GM18511 (cell line): Measurements from ENCODE around the gene ITM2A.

Experiments used
- ATAC-seq: cut with Tn5 transposase; IDR thresholded peaks from one replicate; pipeline ENCODE4 v1.9.1; 2021; ENCODE audit warnings: mild to moderate bottlenecking, moderate library complexity; ENCODE audit not compliant: unreplicated experiment

The ITM2A gene

DNA sequence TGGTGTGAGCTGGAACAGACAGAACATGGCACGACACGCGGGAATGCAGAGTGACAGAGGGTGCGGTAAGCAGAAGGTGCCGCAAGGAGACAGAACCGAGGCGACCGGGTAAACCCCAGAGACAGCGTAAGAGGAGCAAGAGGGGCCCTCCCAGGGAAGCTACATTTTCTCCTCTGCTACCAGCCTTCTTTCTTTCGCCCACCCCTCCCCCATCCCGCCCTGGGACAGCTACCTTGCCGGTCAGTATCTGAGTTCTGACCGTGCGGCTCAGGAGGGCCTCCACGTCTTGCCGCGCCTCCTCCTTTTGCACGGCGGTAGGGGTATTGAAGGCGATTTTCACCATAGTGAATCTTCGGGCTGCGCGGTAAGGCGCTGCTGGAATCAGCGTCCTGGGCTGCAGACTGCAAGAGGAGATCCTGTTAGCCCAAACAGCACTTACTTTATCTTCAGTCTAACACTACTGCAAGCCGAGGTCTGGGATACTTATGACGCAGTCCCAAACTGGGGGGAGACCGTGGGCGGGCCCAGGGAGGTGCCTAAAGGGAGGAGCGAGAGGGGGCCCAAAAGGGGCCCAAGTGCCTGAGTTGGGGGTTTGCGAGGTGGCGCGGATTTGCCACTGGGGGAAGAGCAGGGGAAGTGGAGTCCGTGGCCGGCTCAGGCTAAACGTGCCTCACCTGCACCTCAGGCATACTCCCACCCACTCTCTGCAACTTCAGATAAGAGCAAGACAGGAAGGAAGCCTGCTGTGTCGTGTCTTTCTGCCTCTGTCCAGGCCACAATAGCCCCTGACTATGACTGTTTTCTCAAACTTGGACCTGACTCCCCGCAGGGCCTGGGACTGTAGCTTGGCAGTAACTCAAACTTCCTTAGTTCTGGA lies at the start of gene ITM2A:
TSS of gene ITM2A (minus strand) at position 462 of the 877 bp plus-strand sequence. CDS start at position 343, 119 bp downstream.
- ATAC-seq = peak; percentile 76

GRCh38 chrX:79415056-79415455 lies 47.9 kb upstream of the ITM2A start:
- ATAC-seq = no peak

DNA sequence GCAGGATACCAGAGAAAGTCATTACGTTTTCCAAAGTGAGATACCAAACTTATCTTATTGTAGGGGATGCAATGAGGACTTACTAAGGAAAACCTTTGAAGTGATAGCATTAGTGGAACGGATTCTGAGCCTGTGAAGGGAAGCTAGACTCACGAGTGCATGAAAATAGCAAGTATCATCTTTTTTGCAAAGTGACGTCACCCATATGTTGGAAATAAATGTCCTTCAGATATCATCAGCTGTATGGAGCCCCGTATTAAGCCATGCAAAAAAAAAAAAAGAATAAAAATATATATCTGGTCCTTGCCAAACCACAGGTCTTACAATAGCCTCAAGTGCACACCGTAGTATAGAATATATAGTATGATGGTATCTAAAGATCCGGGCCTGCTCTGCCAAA lies 46.8 kb upstream of the ITM2A start:
- ATAC-seq = no peak

DNA sequence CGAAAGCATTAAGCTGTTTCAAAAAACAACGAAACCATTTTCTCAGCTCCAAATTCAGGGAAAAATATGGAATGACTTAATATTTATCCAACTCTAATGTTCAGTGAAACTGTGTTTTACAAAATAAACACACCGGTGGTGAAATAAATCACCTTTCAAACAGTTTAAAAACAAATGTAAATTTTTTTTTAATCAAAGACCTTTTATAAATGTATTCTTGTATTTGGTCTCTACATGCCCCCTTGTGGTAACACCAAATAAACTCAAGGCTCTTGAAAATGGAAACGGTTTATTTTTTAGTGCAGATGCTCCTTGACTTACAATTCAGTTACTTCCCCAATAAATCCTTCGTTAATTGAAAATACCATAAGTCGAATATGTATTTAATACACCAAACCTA lies 45.8 kb upstream of the ITM2A start:
- ATAC-seq = no peak

- ATAC-seq = no peak
Measured at GRCh38 chrX:79412166-79412565, 45.0 kb upstream of the ITM2A start.

- no peak for ATAC-seq
Measured at GRCh38 chrX:79409657-79410056, 42.5 kb upstream of the ITM2A start.

GRCh38 chrX:79408623-79409322 lies 41.6 kb upstream of the ITM2A start:
- ATAC-seq = no peak

GRCh38 chrX:79400623-79401022 lies 33.5 kb upstream of the ITM2A start:
- no peak for ATAC-seq

DNA sequence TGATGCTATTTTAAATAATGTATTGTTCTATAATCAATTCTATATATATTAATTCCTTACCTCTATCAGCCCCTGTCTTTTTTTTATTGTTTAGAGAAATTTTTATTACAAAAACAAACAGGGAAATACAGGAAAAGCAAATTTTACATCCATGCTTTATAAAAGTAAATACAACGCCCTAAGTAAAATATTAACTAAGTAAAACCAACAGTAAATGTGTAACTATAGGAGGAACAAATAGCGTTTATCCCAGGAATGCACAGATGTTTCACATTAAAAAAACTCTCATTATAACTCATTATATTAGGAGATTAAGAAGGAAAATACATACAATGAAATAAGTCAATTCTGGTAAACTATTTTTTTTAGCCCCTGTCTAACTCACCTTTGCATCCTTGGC lies 8.2 kb upstream of the ITM2A start:
- ATAC-seq = no peak

DNA sequence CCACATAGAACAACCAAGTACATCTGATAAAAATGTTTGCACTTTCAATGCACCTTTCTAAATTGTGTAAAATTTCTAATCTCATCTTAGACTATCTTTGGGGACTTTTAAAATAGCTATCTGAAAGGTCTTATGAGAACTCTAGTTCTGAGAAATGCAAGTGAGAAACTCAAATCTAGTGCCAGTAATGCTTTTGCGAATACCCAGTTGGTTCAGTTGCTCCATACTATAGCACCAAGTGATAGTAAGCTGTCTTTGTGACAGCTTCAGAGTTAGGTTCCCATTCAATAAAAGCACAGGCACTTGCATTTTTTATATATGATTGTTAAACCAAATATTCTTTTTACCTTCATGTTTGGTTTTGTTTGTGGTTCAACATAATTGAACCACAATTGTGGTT lies 4.5 kb upstream of the ITM2A start:
- no peak for ATAC-seq

DNA sequence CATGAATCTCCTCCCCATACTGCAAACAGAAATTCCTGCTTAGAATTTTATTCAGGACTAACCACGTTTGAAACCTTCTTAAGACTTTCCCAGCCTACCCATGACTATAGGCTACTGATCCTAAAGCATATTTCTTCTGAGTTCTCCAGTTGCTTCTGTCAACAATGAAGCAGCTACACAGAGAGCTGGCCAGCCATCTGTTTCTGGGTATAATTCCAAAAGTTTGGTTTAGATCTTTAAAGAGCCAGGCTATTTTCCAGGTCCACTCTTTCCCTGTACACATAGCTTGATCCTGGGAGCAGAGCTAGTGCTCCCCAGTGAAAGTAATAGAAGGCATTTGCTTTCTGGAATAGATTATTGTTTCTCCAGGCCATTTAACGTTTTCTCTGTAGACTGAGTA lies 4.0 kb upstream of the ITM2A start:
- no peak for ATAC-seq

DNA sequence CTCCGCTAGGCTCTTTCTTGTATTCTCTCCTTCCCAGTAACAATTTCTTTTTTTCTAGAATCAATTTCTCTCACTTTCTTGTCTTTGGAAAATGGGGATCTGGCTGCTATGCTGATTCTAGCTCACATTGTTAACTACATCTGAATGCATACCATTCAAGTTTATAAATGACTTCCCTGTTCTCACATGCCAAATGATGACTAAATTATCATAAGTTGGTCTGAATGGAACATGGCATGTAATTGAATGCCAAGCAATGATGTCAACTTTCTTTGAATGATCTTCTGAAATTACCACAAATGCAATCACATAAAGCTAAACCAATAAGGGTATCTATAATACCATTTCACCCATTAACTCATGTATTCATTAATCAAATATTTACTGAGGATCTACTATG lies 2.7 kb upstream of the ITM2A start:
- ATAC-seq = no peak

- ATAC-seq = no peak
Measured at GRCh38 chrX:79368441-79368840, 1.3 kb upstream of the ITM2A start.

DNA sequence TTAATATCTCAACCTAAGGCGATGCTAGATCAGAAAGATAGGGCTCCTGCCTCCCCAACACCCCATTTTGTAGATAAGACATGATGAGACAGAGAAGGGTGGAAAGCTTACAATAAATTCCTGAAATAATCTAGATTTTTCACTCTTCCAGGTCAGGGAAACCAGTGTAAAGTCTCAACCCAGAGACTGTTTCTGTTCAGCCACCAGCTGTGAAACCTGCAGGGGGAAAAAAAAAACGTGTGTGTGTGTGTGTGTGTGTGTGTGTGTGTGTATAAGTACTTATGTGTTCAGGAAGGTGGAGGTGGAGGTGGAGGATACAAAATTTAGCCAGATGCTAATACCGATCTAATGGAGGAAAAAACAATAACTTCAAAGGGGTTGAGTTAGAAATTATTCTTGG lies 773 bp upstream of the ITM2A start:
- no peak for ATAC-seq

- ATAC-seq = peak; percentile 13
Measured at GRCh38 chrX:79366556-79366872, 620 bp downstream of the ITM2A start.

GRCh38 chrX:79365591-79365990 lies 1.5 kb downstream of the ITM2A start:
- no peak for ATAC-seq

GRCh38 chrX:79364306-79364705 lies 2.8 kb downstream of the ITM2A start:
- ATAC-seq = no peak

DNA sequence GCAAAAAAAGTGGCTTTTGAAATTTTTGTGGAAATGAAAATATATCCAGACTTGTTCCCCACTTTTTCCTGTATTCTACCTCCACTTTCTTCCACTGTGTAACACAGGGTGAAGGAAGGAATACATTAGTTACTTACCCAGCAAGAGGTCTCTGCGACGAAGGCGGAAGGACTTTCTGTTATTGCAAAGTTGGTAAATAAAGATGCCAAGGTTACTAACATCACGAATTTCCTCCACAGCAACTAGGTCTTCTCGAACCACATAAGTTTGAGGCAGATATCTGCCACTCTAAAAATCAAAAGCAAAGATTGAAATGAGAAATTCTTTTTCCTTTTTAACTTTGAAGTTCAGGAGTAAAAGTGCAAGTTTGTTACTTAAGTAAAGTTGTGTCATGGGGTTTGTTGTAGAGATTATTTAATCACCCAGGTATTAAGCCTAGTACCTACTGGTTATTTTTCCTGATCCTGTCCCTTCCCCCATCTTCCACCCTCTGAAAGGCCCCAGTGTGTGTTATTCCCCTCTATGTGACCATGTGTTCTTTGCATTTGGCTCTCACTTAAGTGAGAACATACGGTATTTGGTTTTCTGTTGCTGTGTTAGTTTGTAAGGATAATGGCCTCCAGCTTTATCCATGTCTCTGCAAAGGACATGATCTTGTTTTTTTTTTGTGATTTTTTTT lies 5.8 kb downstream of the ITM2A start:
- ATAC-seq = no peak

- no peak for ATAC-seq
Measured at GRCh38 chrX:79336869-79337815, 30.0 kb downstream of the ITM2A start.

DNA sequence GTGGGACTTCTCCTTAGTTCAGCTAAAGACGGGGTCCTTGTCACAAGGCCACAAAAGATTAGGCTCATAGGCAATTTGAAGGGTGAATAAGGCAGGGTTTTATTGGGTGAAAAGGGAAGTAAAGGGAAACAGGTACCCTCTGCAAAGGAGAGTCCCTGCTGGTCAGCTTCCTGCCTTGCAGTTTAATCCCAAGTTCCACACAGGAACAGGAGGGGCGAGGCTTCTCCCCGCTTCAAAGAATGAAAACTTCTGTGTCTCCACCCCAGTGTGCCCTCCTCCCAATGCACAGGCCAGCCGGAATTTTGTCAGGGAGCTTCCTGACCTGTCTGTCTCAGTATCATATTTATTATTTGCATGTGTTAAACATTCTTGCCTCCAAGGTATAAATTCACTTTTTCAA lies 37.1 kb downstream of the ITM2A start:
- no peak for ATAC-seq
